Left ventricle myocardium superior (tissue), 1 donor: Measurements from ENCODE around the gene MYOG. TPM values are rescaled to one million over a fixed set of nuclear protein-coding genes. Genes with fewer than 3 reads are reported as not detected.

ENCODE experiments used
- ATAC-seq: fragments of 200-7000 bp; cut with Tn5 transposase; one replicate; pipeline ENCODE4 v1.9.1; 2020; ENCODE audit warnings: mild to moderate bottlenecking, moderate library complexity
- DNase-seq: peaks from one replicate; pipeline ENCODE4 v3.0.0-alpha.2; 2020
- intact Hi-C: fragments of 100-400 bp; cut with micrococcal nuclease; formaldehyde crosslinking; loops from one replicate; pipeline ENCODE4 v1.11.0; 2022
- total RNA-seq: library from RNA; stranded (reverse); fragmentation: NEBNext Ultra II Directional; extraction: Animal tissue kit (Norgen Biotek cat#: 25700); gene quantifications from one replicate; pipeline ENCODE4 v1.2.1, GENCODE V29; 2021
- donor health status: DM: no; HTN: yes; CAD: no; lungs with severe emphysema.

Gene MYOG
- total RNA-seq, 1 donor from 2014 or later = not detected

DNA sequence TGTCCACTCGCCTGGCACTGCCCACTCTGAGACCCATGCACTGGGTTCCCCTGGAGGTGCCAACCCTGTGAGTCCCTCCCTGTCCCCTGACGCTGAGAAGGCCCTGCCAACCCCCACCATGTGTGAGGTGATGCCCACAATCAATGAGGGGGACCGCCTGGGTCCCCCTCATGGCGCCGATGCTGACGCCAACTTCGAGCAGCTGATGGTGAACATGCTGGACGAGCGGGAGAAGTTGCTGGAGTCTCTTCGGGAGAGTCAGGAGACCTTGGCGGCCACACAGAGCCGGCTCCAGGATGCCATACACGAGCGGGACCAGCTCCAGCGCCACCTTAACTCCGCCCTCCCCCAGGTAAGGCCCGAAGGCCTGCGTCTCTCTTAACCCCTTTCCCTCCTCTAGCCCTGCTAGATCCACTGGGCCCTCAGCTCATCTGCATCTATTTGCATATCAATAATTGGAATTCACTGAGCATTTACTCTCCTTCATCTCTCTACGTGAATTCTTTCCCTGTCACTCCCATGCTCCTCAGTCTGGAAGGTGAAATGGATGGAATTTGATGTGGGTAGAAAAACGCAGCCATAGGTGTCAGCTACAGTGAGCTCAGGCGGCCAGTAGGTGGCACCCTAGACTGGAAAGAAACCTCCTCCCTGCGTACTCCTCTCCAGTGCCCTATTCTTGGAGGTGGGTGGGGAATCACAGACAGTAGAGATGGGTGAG, 46.8 kb downstream of the MYOG start:
- intact Hi-C loops = loop anchor here (5.0 kb wide), 1 partner anchor 178 kb away; no protein-coding TSS in a partner anchor
- peak; percentile 85 for DNase-seq
- peak; percentile 80 for ATAC-seq

DNA sequence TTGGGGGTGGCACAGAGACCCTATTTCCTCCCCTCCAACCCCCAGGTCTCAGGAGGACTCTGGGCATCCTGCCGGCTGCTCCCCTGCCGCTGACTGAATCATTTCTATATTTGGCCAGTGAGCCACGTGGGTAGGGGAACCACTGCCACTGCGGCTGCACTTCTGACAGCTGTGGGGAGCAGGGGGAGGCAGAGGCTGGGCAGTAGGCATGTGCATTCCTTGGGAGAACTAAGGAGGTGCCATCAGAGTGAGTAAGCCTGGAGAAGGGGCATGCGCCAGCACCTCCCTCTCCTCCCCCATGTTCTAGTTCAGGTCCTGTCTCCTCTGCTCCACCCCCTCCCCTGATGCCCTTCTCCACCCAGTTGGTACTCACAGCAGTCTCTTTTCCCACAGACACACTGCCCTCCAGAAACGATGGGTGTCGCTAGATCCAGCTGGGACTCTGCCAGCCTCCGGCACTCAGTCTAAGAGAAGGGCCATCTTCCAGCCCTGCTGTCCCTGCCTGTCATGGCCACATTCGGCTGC, 47.5 kb downstream of the MYOG start:
- DNase-seq (peak; percentile 83), ATAC-seq (peak; percentile 83)
- intact Hi-C loops = loop anchor here (5.0 kb wide), 1 partner anchor 179 kb away; no protein-coding TSS in a partner anchor

DNA sequence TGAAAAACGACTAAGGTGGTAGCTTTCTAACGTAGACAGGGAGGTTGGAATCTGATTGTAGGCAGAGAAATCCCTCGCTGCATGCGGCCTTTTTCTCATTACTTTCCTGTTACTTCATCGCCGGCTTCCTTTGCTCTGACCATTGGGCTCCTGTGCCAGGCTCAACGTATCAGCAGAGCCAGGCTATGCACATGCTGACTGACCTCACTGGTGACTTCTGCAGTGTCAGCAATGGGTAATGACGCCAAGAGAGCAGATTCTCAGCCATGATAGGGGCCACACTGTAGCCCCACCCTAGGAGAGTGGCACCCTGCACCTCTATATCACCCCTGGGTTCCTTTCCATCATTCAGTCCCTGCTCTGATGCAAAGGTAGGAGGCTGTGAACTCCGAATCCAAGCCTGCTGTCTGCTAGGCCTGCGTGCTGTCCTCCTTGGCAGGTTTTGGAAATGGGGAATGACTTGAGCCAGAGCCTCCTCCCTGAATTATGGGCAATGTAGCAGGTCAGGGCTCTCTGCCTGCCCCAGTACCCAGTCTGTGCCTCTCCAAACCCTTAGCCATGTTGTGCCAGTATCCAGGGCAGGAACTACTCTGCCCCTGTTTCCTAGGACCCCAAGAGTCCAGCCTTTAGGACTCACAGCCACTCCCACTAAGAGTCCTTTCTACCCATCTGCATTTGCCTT, 48.2 kb downstream of the MYOG start:
- ATAC-seq (peak; percentile 21), DNase-seq (no peak)
- intact Hi-C loops = loop anchor here (5.0 kb wide), 1 partner anchor 180 kb away; no protein-coding TSS in a partner anchor

DNA sequence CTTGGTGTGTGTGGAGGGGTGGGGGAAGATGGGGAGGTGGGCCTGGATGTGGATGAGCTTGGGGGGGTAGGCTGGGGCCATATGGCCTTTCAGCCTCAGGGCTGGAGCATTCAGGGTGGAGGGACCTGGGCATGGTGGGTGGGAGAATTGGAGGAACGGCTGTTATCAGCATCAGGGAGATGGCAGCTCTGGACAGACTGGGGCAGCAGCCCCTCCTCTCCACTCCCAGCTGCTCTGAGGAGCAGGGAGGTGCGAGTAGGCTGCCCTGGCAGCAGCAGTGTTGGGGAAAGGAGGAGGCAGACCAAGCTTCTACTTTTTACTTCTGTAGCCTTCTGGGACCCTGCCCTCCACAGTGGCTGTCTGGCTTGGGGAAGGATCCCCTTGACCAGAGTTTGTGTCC, 49.3 kb downstream of the MYOG start:
- no peak for ATAC-seq
- intact Hi-C loops = loop anchor here (5.0 kb wide), 1 partner anchor 181 kb away; no protein-coding TSS in a partner anchor
- no peak for DNase-seq

DNA sequence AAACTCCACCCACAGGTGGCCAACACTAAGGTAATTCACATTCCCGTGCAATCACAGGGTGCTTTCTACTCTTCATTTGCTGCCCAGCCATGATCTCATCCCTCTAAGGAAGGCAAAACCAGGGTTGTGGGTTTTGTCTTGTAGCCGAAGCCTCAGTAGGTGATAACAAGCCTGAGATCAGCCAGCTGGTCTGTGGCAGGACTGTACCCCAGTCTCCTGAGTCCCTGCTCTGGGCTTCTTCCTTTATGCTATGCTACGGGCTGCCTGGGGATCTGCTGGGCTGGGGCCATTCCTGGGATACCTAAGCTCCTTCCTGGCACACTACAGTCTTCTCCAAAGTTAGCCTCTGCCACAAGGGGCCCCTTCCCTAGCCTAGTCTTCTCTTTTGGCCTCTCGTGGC, 49.7 kb downstream of the MYOG start:
- intact Hi-C loops = loop anchor here (5.0 kb wide), 1 partner anchor 181 kb away; no protein-coding TSS in a partner anchor
- ATAC-seq = no peak

DNA sequence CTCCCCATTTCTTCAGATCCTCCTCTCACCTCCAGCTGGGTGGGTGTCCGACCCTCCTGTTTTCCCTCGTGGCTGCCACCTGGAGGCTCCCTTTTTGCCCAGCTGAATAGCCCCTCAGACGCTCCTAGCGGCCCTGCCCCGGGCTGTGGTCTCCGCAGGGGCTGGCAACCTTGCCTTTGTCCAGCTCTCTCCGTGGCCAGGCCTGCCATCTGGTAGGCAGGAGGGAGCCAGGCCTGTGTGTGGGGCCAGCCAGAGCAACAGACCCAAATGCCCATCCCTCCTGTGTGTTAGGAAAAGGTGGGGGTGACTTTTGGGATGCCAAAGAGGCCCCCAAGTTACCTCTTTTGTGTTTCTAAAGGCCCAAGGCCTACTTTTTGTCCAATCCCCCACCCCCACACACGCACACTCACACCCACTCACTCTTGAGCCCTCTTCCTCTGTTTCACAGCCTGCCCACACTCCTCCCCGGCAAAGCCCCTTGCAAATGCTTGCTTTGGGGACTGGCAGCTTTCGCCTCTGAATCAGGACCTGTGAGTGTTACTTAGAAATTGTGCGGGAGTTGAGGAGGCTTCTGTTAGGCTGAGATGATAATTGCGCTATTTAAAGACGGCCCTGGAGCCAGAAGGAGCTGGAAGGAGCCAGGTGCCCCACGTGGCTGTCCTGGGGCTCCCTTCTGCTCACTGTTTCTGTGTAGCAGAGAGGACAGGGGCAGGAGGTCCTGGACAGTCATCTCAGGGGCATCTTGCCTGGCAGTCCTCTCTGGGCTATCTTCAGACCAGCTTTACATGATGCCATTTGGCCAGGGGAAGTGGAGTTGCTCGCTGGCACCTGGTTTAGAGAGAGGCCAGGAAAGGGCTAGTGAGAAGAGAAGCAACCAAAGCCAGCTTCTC, 50.5 kb downstream of the MYOG start:
- no peak for ATAC-seq
- intact Hi-C loops = loop anchor here (5.0 kb wide), 1 partner anchor 182 kb away; no protein-coding TSS in a partner anchor
- DNase-seq = no peak

More for the DNA sequence above, 49.7 kb downstream of the MYOG start:
- no peak for DNase-seq

DNA sequence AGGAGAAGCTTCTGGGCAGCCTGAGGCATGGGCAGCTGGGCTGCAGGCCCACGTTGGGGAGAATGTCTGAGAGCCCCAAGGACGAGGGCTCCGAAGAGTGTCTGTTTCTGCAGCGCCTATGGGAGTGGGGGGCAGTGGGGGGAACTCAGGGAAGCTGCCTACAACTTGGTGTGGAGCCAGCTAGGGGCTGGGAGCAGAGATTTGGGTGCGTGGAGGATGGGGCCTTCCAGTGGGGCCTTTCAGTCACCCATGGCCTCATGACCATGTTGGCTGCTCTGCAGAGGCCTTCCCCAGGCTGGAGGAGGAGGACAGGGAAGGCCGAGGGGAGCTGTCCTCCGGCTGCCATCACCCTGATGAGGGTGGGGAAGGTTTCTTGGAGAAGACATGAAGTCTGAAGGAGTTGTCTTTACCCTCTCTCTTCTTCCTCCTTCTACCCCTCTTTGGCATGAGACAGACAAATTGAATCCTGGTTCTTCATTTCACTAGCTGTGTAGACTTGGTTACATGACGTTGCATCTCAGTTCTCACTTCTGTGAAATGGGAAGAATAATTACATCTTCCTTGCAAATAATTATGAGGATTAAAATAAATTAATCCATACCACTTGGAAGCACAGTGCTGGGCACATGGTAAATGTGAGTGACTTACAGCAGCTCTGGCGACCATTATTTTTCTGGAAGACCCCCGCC, 51.2 kb downstream of the MYOG start:
- intact Hi-C loops = loop anchor here (5.0 kb wide), 1 partner anchor 183 kb away; no protein-coding TSS in a partner anchor
- ATAC-seq (no peak), DNase-seq (no peak)

DNA sequence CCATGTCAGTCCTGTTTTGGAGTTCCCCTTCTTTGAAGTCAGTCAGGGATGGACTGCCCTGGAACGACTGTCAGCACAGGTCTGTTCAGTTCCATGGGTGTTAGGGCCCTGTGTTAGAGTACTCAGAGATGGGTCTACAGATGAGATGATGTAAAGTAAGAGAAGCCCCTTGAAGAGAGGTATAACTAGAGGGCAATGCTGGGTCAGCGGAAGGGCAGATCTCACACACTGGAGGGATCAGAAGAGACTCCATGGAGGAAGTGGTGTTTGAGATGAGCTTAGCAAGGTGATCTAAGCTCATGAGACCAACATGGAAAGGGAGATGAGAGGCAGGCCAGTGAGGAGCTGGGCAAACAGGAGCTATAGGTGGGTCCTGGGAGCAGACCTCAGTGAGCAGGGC, 51.9 kb downstream of the MYOG start:
- DNase-seq (no peak), ATAC-seq (no peak)
- intact Hi-C loops = no loop called here

DNA sequence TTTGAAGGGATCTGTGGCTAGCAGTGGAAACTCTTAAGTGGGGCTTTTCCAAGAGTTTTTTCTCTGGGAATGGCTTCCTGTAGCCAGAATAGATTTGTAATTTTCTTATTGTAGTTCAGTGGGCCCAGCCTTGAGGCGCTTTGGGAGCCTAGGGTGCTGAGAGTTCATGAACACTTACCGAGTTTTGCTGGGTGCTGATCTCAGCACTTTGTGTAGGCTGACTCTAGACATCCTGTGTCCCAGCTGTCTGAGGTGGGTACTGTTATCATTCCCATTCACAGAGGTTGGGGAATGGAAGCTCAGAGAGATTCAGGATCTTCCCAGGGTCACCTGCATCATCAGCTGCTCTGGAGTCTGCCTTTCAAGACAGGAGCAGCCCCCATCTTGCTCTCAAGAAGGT, 52.5 kb downstream of the MYOG start:
- intact Hi-C loops = no loop called here
- ATAC-seq = no peak
- DNase-seq = no peak

Other genes with a start within 250 kb of the MYOG start
- 4.7 TPM for gene RABIF, start 196.9 kb downstream of the MYOG start, total RNA-seq
- gene KLHL12, start 158.8 kb downstream of the MYOG start, total RNA-seq = 18.8 TPM
- 88.1 TPM for gene ADIPOR1, start 127.7 kb downstream of the MYOG start, total RNA-seq
- gene CYB5R1, start 118.8 kb downstream of the MYOG start, total RNA-seq = 104 TPM
- 24.3 TPM for gene TMEM183A, start 78.6 kb downstream of the MYOG start, total RNA-seq
- gene PPFIA4, start 59.5 kb downstream of the MYOG start, total RNA-seq = 21.3 TPM
- 13.5 TPM for gene ADORA1, start 41.7 kb upstream of the MYOG start, total RNA-seq
- gene MYBPH, start 89.8 kb upstream of the MYOG start, total RNA-seq = not detected
- 1.0 TPM for gene CHI3L1, start 100.7 kb upstream of the MYOG start, total RNA-seq
- gene CHIT1, start 143.7 kb upstream of the MYOG start, total RNA-seq = not detected
- gene BTG2, start 219.5 kb upstream of the MYOG start, total RNA-seq = 41.3 TPM